Liver (tissue), 9 donors: ENCODE measurements around the gene PDLIM5. TPM values are rescaled to one million over a fixed set of nuclear protein-coding genes. Genes with fewer than 3 reads are reported as not detected.
A peak's percentile ranks its signal among the peaks of the same experiment; 100 is the strongest.

Experiments used
- DNase-seq: peaks from one replicate; pipeline ENCODE4 v3.0.0-alpha.2; 2017; ENCODE audit warnings: low spot score
- H3K27ac ChIP-seq, 2 donors: one replicate each; pipeline ENCODE4 v1.7.0; 2013; ENCODE audit warnings: inconsistent platforms in 2 of 2, low read length in 2 of 2, control low read depth in 1 of 2, low read depth in 1 of 2, mild to moderate bottlenecking in 1 of 2
- H3K27me3 ChIP-seq, 4 donors: one replicate each; pipeline versions ENCODE4 v1.6.1 to v1.7.0; 2013; ENCODE audit warnings: low read length in 3 of 4, inconsistent platforms in 1 of 4, mild to moderate bottlenecking in 1 of 4, moderate library complexity in 1 of 4; ENCODE audit not compliant: control insufficient read depth in 4 of 4, insufficient read depth in 4 of 4
- H3K36me3 ChIP-seq, 4 donors: one replicate each; pipeline versions ENCODE4 v1.6.1 to v1.7.0; 2013; ENCODE audit warnings: low read length in 3 of 4, mild to moderate bottlenecking in 3 of 4, low read depth in 1 of 4, moderate library complexity in 1 of 4; ENCODE audit not compliant: control insufficient read depth in 4 of 4, insufficient read depth in 3 of 4
- H3K4me1 ChIP-seq, 4 donors: one replicate each; pipeline versions ENCODE4 v1.6.1 to v1.7.0; 2013; ENCODE audit warnings: low read length in 3 of 4, mild to moderate bottlenecking in 3 of 4, moderate library complexity in 1 of 4; ENCODE audit not compliant: control insufficient read depth in 4 of 4, insufficient read depth in 4 of 4
- H3K4me3 ChIP-seq, 3 donors: one replicate each; pipeline versions ENCODE4 v1.6.1 to v1.7.0; 2013; ENCODE audit warnings: low read length in 3 of 3, control low read depth in 1 of 3, low read depth in 1 of 3, mild to moderate bottlenecking in 1 of 3
- H3K9ac ChIP-seq, 2 donors: one replicate each; pipeline ENCODE4 v1.7.0; 2013; ENCODE audit warnings: low read length in 2 of 2, mild to moderate bottlenecking in 2 of 2, moderate library complexity in 2 of 2, control low read depth in 1 of 2, low read depth in 1 of 2
- H3K9me3 ChIP-seq, 4 donors: one replicate each; pipeline versions ENCODE4 v1.6.1 to v1.7.0; 2013; ENCODE audit warnings: low read length in 3 of 4; ENCODE audit not compliant: control insufficient read depth in 4 of 4
- ATF3 ChIP-seq: IDR thresholded peaks from 2 replicates; pipeline ENCODE4 v1.6.1; 2016; ENCODE audit warnings: antibody characterized with exemption
- EGR1 ChIP-seq, 2 donors: IDR thresholded peaks; 2 replicates each; pipeline ENCODE4 v1.6.1; 2016 to 2018; ENCODE audit warnings: antibody characterized with exemption in 2 of 2, low read depth in 2 of 2
- FOXA1 ChIP-seq: IDR thresholded peaks from 2 replicates; pipeline ENCODE4 v1.6.1; 2016; ENCODE audit warnings: antibody characterized with exemption
- FOXA2 ChIP-seq: IDR thresholded peaks from 2 replicates; pipeline ENCODE4 v1.6.1; 2016; ENCODE audit warnings: antibody characterized with exemption
- GABPA ChIP-seq, 2 donors: IDR thresholded peaks in 1 of 2; conservative IDR thresholded peaks in 1 of 2; 2 replicates each; pipeline ENCODE4 v1.6.1; 2016; ENCODE audit warnings: antibody characterized with exemption in 2 of 2, mild to moderate bottlenecking in 1 of 2, moderate library complexity in 1 of 2
- HNF4A ChIP-seq, 2 donors: conservative IDR thresholded peaks; 2 replicates each; pipeline ENCODE4 v1.6.1; 2016; ENCODE audit warnings: antibody characterized with exemption in 2 of 2, mild to moderate bottlenecking in 2 of 2
- JUND ChIP-seq, 2 donors: IDR thresholded peaks; 2 replicates each; pipeline ENCODE4 v1.6.1; 2016; ENCODE audit warnings: antibody characterized with exemption in 2 of 2
- MAX ChIP-seq: IDR thresholded peaks from 2 replicates; pipeline ENCODE4 v1.6.1; 2016; ENCODE audit warnings: antibody characterized with exemption
- NR2F2 ChIP-seq: IDR thresholded peaks from 2 replicates; pipeline ENCODE4 v1.6.1; 2016; ENCODE audit warnings: antibody characterized with exemption
- RAD21 ChIP-seq, 2 donors: IDR thresholded peaks; 2 replicates each; pipeline ENCODE4 v1.6.1; 2016; ENCODE audit warnings: antibody characterized with exemption in 2 of 2, mild to moderate bottlenecking in 2 of 2
- REST ChIP-seq: IDR thresholded peaks from 2 replicates; pipeline ENCODE4 v1.6.1; 2016; ENCODE audit warnings: antibody characterized with exemption, mild to moderate bottlenecking
- RXRA ChIP-seq, 2 donors: IDR thresholded peaks; 2 replicates each; pipeline ENCODE4 v1.6.1; 2017 to 2018; ENCODE audit warnings: antibody characterized with exemption in 2 of 2, mild to moderate bottlenecking in 1 of 2
- SP1 ChIP-seq: IDR thresholded peaks from 2 replicates; pipeline ENCODE4 v1.6.1; 2018; ENCODE audit warnings: antibody characterized with exemption, mild to moderate bottlenecking
- TAF1 ChIP-seq: conservative IDR thresholded peaks from 2 replicates; pipeline ENCODE4 v1.6.1; 2016; ENCODE audit warnings: antibody characterized with exemption, mild to moderate bottlenecking
- YY1 ChIP-seq: IDR thresholded peaks from 2 replicates; pipeline ENCODE4 v1.6.1; 2016; ENCODE audit warnings: antibody characterized with exemption, mild to moderate bottlenecking
- ZBTB33 ChIP-seq: IDR thresholded peaks from 2 replicates; pipeline ENCODE4 v1.6.1; 2016; ENCODE audit warnings: antibody characterized with exemption
- WGBS: extraction: QIAGEN DNeasy Blood & Tissue Kit; methylation state at CpG from one replicate; pipeline ENCODE4 v1.1.7; 2013; 5-methylcytosine and 5-hydroxymethylcytosine counted together
- polyA plus RNA-seq, 2 donors: library from polyadenylated mRNA; stranded (reverse) in 1 of 2; unstranded in 1 of 2; fragments of 200-250 nt in 1 of 2; fragments of >200 nt in 1 of 2; fragmentation: Nextera tagmentation in 1 of 2; extraction: Ambion mirVana in 1 of 2; gene quantifications; one replicate each; pipeline versions ENCODE4 v1.2.1 to v1.2.3, GENCODE V29; 2013 to 2015
- total RNA-seq, 2 donors: library from RNA; depleted of rRNA; stranded (reverse); fragments of >200 nt; gene quantifications; one replicate each; pipeline ENCODE4 v1.2.3, GENCODE V29; 2014
- donor health status: healthy.
- donor health status: healthy.
- donor health status: healthy.
- donor health status: healthy.
- donor health status: healthy.

PDLIM5 gene
- total and polyA plus RNA-seq, 4 donors: 19.1 to 114 (median 67.8) TPM

GRCh38 chr4:94525993-94526728 is 74.4 kb downstream of the PDLIM5 start:
- Histone ChIP-seq H3K9me3 (no peaks in the 10 kb centered on the region), H3K4me1 (peaks cover 9 to 27% (median 15%) of the 10 kb centered on the region in 4 donors), H3K27ac (peak overlapping the region; percentile 12 to 56), H3K9ac (peak overlapping the region; percentile 21 to 58), H3K27me3 (no peaks in the 10 kb centered on the region), H3K4me3 (peak overlapping the region in 1 of 3 donors; percentile 31), H3K36me3 (peaks cover 0 to 4% (median 2%) of the 10 kb centered on the region in 4 donors)
- no peak for DNase-seq
- TF ChIP-seq JUND (IDR thresholded peaks at IDR 0.05) (no peak), REST (no peak), ATF3 (no peak), ZBTB33 (no peak), RXRA (IDR thresholded peaks at IDR 0.05) (peak in 1 of 2 donors; percentile 30), RAD21 (IDR thresholded peaks at IDR 0.05) (peak in 1 of 2 donors; percentile 15), NR2F2 (no peak), MAX (no peak), EGR1 (IDR thresholded peaks at IDR 0.05; ENCODE audit: low read depth in 2 of 2) (no peak), SP1 (peak; percentile 46), GABPA (IDR thresholded peaks at IDR 0.05 in 1 of 2, conservative IDR thresholded peaks at IDR 0.05 in 1 of 2) (no peak), TAF1 (peak; percentile 31)
- 26% methylated on average over 3 of the region's 3 CpGs for WGBS

GRCh38 chr4:94527556-94528233 is 76.0 kb downstream of the PDLIM5 start:
- H3K36me3 ChIP-seq: peaks cover 0 to 4% (median 2%) of the 10 kb centered on the region in 4 donors
- H3K9me3 ChIP-seq: no peaks in the 10 kb centered on the region
- H3K27ac ChIP-seq: no peak overlapping the region
- no peak overlapping the region for H3K4me3 ChIP-seq
- no peaks in the 10 kb centered on the region for H3K27me3 ChIP-seq
- no peak for DNase-seq
- H3K4me1 ChIP-seq: peaks cover 9 to 27% (median 15%) of the 10 kb centered on the region in 4 donors
- no peak overlapping the region for H3K9ac ChIP-seq
- 97% methylated on average over 3 of the region's 3 CpGs for WGBS
- no peak for TF ChIP-seq REST
- no peak for TF ChIP-seq RXRA (IDR thresholded peaks at IDR 0.05)
- TF ChIP-seq ZBTB33: no peak
- TF ChIP-seq FOXA2: no peak
- TF ChIP-seq NR2F2: no peak
- TF ChIP-seq YY1: no peak
- TF ChIP-seq JUND (IDR thresholded peaks at IDR 0.05): no peak
- no peak for TF ChIP-seq SP1
- no peak for TF ChIP-seq RAD21 (IDR thresholded peaks at IDR 0.05)
- no peak for TF ChIP-seq HNF4A (conservative IDR thresholded peaks at IDR 0.05)
- TF ChIP-seq FOXA1: no peak
- TF ChIP-seq ATF3: no peak
- no peak for TF ChIP-seq TAF1
- TF ChIP-seq GABPA (IDR thresholded peaks at IDR 0.05 in 1 of 2, conservative IDR thresholded peaks at IDR 0.05 in 1 of 2): no peak
